Psoas muscle (tissue), 8 donors: ENCODE data around the gene KCTD13. TPM values are rescaled to one million over a fixed set of nuclear protein-coding genes. Genes with fewer than 3 reads are reported as not detected.
"Not testable (repeated sequence)": the region's sequence is repeated elsewhere in the genome, so short reads cannot be mapped to it uniquely, and the experiment has no call there.

ENCODE experiments used
- ATAC-seq, 4 donors: fragments of 200-7000 bp; cut with Tn5 transposase; one replicate each; pipeline ENCODE4 v1.9.1; 2020; ENCODE audit warnings: moderate library complexity in 3 of 4, mild to moderate bottlenecking in 2 of 4
- DNase-seq, 2 donors: peaks; one replicate each; pipeline ENCODE4 v3.0.0-alpha.2; 2020
- H3K27ac ChIP-seq: fragments of 200-600 bp; one replicate; pipeline ENCODE4 v1.8.0; 2022
- H3K27me3 ChIP-seq, 3 donors: fragments of 200-600 bp in 1 of 3; one replicate each; pipeline versions ENCODE4 v1.6.1 to v1.8.0; 2013 to 2022; ENCODE audit warnings: low read length in 2 of 3, mild to moderate bottlenecking in 2 of 3, moderate library complexity in 1 of 3; ENCODE audit not compliant: insufficient read depth in 3 of 3
- H3K36me3 ChIP-seq, 2 donors: fragments of 200-600 bp in 1 of 2; one replicate each; pipeline versions ENCODE4 v1.6.1 to v1.8.0; 2013 to 2022; ENCODE audit warnings: low read depth in 1 of 2, mild to moderate bottlenecking in 1 of 2, moderate library complexity in 1 of 2; ENCODE audit not compliant: insufficient read depth in 1 of 2
- H3K4me1 ChIP-seq: fragments of 200-600 bp; one replicate; pipeline ENCODE4 v1.8.0; 2022
- H3K4me3 ChIP-seq: fragments of 200-600 bp; one replicate; pipeline ENCODE4 v1.8.0; 2022; ENCODE audit warnings: mild to moderate bottlenecking
- H3K9me3 ChIP-seq: fragments of 200-600 bp; one replicate; pipeline ENCODE4 v1.8.0; 2022
- WGBS, 3 donors: extraction: QIAGEN DNeasy Blood & Tissue Kit; methylation state at CpG; one replicate each; pipeline versions ENCODE4 v1.1.6 to v1.1.7; 2013; 5-methylcytosine and 5-hydroxymethylcytosine counted together
- intact Hi-C, 2 donors: fragments of 100-400 bp; cut with DNase I; formaldehyde crosslinking; loops; one replicate each; pipeline versions ENCODE4 v1.11.0 to v1.14.2; 2022
- polyA plus RNA-seq, 3 donors: library from polyadenylated mRNA; stranded (reverse); fragments of 200-250 nt; gene quantifications; one replicate each; pipeline ENCODE4 v1.2.3, GENCODE V29; 2013
- total RNA-seq, 4 donors: library from RNA; stranded (reverse); fragmentation: NEBNext Ultra II Directional in 2 of 4; extraction: Animal tissue kit (Norgen Biotek cat#: 25700) in 2 of 4; gene quantifications; one replicate each; pipeline versions ENCODE4 v1.2.1 to v1.2.4, GENCODE V29; 2021 to 2023
- TF ChIP-seq, protein P1 (sequence below): fragments of 200-600 bp; IDR thresholded peaks from one replicate; pipeline ENCODE4 v1.8.0; 2022; ENCODE audit warnings: antibody characterized with exemption
- donor health status: healthy with polysubstance abuse.
- donor health status: DM: no; HTN: no; CAD: no; lungs with moderate emphysema.
- donor health status: Bipolar disorder and iron deficiency.
- donor health status: healthy.
- donor health status: DM: yes; HTN: yes; CAD: no.
- donor health status: DM: no; HTN: no; CAD: no.
- donor health status: DM: no; HTN: no; CAD: no.
- donor health status: DM: yes; HTN: yes; CAD: no.

Gene KCTD13
- total and polyA plus RNA-seq, 7 donors, result 2.2 to 5.4 (median 4.7) TPM

DNA sequence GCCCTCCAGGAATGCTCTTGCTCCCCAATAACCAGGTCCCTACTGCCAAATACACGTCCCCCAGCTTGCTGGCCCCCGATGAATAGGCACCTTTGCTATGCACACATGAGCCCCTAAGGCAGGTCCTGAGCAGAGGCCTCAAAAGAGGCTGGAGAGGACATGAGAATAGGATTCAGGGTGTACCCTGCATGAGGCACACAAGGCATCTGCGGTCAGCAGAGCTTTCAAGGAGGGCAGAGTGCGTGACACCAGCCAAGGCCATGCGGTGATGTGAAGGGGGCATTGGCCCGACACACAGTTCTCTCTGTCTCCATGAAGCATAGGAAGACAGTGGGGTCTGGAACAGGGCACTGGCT, 33.6 kb downstream of the KCTD13 start:
- TF ChIP-seq, protein P1, sequence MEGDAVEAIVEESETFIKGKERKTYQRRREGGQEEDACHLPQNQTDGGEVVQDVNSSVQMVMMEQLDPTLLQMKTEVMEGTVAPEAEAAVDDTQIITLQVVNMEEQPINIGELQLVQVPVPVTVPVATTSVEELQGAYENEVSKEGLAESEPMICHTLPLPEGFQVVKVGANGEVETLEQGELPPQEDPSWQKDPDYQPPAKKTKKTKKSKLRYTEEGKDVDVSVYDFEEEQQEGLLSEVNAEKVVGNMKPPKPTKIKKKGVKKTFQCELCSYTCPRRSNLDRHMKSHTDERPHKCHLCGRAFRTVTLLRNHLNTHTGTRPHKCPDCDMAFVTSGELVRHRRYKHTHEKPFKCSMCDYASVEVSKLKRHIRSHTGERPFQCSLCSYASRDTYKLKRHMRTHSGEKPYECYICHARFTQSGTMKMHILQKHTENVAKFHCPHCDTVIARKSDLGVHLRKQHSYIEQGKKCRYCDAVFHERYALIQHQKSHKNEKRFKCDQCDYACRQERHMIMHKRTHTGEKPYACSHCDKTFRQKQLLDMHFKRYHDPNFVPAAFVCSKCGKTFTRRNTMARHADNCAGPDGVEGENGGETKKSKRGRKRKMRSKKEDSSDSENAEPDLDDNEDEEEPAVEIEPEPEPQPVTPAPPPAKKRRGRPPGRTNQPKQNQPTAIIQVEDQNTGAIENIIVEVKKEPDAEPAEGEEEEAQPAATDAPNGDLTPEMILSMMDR, result no peak
- H3K27me3 ChIP-seq, result peaks cover 0 to 6% (median 0%) of the 10 kb centered on the region in 3 donors
- H3K27ac ChIP-seq, result no peak overlapping the region
- WGBS, 3 donors, result 84% methylated on average over 6 of the region's 6 CpGs
- no peaks in the 10 kb centered on the region for H3K36me3 ChIP-seq
- intact Hi-C loops, result no loop called here
- no peak for ATAC-seq
- no peaks in the 10 kb centered on the region for H3K4me1 ChIP-seq
- H3K9me3 ChIP-seq, result no peaks in the 10 kb centered on the region
- H3K4me3 ChIP-seq, result no peak overlapping the region
- DNase-seq, result no peak

DNA sequence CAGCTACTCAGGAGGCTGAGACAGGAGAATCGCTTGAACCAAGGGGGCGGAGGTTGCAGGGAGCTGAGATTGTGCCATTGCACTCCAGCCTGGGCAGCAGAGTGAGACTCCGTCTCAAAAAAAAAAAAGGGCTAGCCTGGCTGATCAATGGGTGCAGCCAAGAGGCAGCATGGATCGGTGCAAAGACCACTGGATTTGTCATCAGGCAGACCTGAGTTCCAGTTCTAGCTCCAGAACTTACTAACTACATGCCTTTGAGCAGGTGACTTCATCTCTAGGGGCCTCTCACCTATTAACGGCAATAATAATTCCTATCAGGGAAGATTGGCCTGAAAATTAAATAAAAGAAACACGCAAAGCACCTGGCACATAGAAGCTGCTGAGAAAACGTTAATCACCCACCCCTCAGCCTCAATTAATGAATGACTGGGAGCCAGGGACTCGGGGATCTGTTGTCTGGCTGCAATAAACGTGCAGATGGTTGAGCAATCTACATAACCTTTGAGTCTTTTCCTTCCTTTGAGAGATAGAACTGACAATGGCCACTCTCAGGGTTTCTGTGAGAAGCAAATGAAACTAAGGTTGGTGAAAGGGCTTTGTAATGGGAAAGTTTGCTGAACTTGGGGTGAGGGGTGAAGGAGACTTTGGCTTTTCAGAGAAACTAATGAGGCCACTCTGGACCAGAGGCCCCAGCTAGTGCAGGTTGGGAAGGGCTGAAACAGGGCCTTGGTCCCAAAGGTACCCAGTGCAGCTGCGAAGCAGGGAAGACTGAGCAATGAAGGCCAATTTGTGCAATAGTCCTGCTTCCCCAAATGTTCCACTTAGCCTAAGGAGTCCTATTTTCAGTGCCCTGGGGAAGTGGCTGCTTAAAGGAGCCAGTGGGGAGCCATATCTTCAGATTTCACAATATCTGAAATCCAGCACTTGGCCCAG, 34.2 kb downstream of the KCTD13 start:
- TF ChIP-seq, protein P1, result no peak
- Histone ChIP-seq H3K27me3 (peaks cover 0 to 2% (median 0%) of the 10 kb centered on the region in 3 donors), H3K27ac (no peak overlapping the region), H3K36me3 (no peaks in the 10 kb centered on the region), H3K4me1 (no peaks in the 10 kb centered on the region), H3K4me3 (no peak overlapping the region), H3K9me3 (no peaks in the 10 kb centered on the region)
- whole genome bisulfite sequencing, 3 donors, result 62 to 68% (median 63%) methylated on average over 10 of the region's 10 CpGs
- DNase-seq, result peak in 1 of 2 donors; percentile 66
- intact Hi-C loops, result no loop called here
- ATAC-seq, result peak in 1 of 4 donors; percentile 69

DNA sequence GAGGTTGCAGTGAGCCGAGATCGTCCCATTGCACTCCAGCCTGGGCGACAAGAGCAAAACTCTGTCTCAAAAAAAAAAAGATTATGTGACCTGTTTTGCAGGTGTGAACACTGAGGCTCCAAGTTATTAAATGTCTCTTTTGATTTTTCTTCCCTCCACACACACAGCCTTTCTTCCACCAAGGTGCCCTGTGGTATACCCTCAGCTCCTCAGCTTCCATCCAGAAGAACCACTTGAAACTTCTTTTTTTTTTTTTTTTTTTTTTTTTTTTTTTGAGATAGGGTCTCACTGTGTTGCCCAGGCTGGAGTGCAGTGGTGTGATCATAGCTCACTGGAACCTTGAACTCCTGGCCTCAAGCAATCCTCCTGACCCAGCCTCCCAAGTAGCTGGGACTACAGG, 36.7 kb downstream of the KCTD13 start:
- not testable (repeated sequence) for ATAC-seq, DNase-seq, H3K9me3 ChIP-seq, H3K4me3 ChIP-seq, H3K27ac ChIP-seq, H3K27me3 ChIP-seq, H3K4me1 ChIP-seq, H3K36me3 ChIP-seq
- 95 to 97% (median 96%) methylated on average over 3 of the region's 3 CpGs for WGBS, 3 donors
- intact Hi-C loops, result loop anchor here in 1 of 2 donors (5.0 to 10.0 kb wide), 2 partner anchors 122 to 145 kb away; partner anchors contain the start of gene C16orf54

- no peaks in the 10 kb centered on the region for H3K4me1 ChIP-seq
- H3K4me3 ChIP-seq, result no peak overlapping the region
- no peaks in the 10 kb centered on the region for H3K9me3 ChIP-seq
- intact Hi-C loops, result loop anchor here in 1 of 2 donors (10.0 kb wide), 1 partner anchor 139 kb away; the partner anchor contains the start of gene C16orf54
- TF ChIP-seq, protein P1, result no peak
- DNase-seq (no peak), ATAC-seq (no peak)
- H3K27me3 ChIP-seq, result peaks cover 0 to 9% (median 3%) of the 10 kb centered on the region in 3 donors
- WGBS, 3 donors, result 60 to 71% (median 71%) methylated on average over 6 of the region's 6 CpGs
- no peaks in the 10 kb centered on the region for H3K36me3 ChIP-seq
- H3K27ac ChIP-seq, result no peak overlapping the region
Measured at GRCh38 chr16:29883987-29884386, 42.0 kb downstream of the KCTD13 start.

DNA sequence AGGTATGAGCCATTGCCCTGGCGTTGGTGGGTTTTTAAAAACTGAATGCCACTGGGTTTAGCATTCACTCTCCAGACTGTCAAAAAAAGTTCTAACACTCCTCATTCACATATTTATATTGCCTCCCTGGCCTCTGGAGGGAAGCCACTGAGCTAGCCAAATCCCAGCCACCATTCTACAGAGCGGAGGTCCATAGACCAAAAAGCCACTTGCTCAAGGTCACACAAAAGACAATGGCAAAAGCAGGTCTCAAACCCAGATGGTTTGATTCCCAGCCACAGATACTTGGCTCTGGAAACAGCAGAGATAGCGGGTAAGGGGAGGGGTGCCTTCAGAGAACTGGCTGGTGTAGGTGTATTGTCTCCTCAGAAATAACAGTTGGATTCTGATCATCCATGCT, 45.0 kb downstream of the KCTD13 start:
- Histone ChIP-seq H3K27ac (no peak overlapping the region), H3K9me3 (no peaks in the 10 kb centered on the region), H3K4me1 (no peaks in the 10 kb centered on the region), H3K4me3 (no peak overlapping the region), H3K27me3 (peaks cover 0 to 36% (median 20%) of the 10 kb centered on the region in 3 donors), H3K36me3 (no peaks in the 10 kb centered on the region)
- TF ChIP-seq, protein P1, result no peak
- intact Hi-C loops, result loop anchor here in 1 of 2 donors (10.0 kb wide), 1 partner anchor 136 kb away; the partner anchor contains the start of gene C16orf54
- WGBS, 3 donors, result 70 to 77% (median 75%) methylated on average over 3 of the region's 3 CpGs
- ATAC-seq, result no peak
- no peak for DNase-seq
